HG03439 (cell line): Measurements from ENCODE around the gene TEX2.
A peak's percentile ranks its signal among the peaks of the same experiment; 100 is the strongest.

Source experiments
- ATAC-seq: cut with Tn5 transposase; IDR thresholded peaks from one replicate; pipeline ENCODE4 v1.9.1; 2021; ENCODE audit warnings: mild to moderate bottlenecking, moderate library complexity; ENCODE audit not compliant: unreplicated experiment

TEX2 gene

GRCh38 chr17:64269687-64270649 is 6.9 kb upstream of the TEX2 start:
- no peak for ATAC-seq

GRCh38 chr17:64264891-64265290 is 1.8 kb upstream of the TEX2 start:
- no peak for ATAC-seq

- peak; percentile 30 for ATAC-seq
These were observed 661 bp downstream of the TEX2 start for GRCh38 chr17:64262198-64262999.

- ATAC-seq, result no peak
These were observed 1.5 kb downstream of the TEX2 start for GRCh38 chr17:64261417-64262145.

- ATAC-seq, result no peak
These were observed 2.2 kb downstream of the TEX2 start for GRCh38 chr17:64260886-64261285.

- ATAC-seq, result no peak
These were observed 3.1 kb downstream of the TEX2 start for GRCh38 chr17:64259922-64260321.

GRCh38 chr17:64259426-64259825 is 3.6 kb downstream of the TEX2 start:
- ATAC-seq, result no peak

GRCh38 chr17:64256913-64257807 is 5.9 kb downstream of the TEX2 start:
- ATAC-seq, result no peak

- no peak for ATAC-seq
These were observed 7.3 kb downstream of the TEX2 start for GRCh38 chr17:64255764-64256163.

- ATAC-seq, result no peak
These were observed 8.3 kb downstream of the TEX2 start for GRCh38 chr17:64254755-64255154.

- ATAC-seq, result no peak
These were observed 9.6 kb downstream of the TEX2 start for GRCh38 chr17:64253470-64253869.

- ATAC-seq, result no peak
These were observed 10.2 kb downstream of the TEX2 start for GRCh38 chr17:64252831-64253230.

GRCh38 chr17:64250233-64250835 is 12.7 kb downstream of the TEX2 start:
- no peak for ATAC-seq

- no peak for ATAC-seq
These were observed 15.2 kb downstream of the TEX2 start for GRCh38 chr17:64247836-64248235.

- ATAC-seq, result no peak
These were observed 17.6 kb downstream of the TEX2 start for GRCh38 chr17:64245218-64246145.

- no peak for ATAC-seq
These were observed 18.9 kb downstream of the TEX2 start for GRCh38 chr17:64244165-64244564.

- ATAC-seq, result no peak
These were observed 19.7 kb downstream of the TEX2 start for GRCh38 chr17:64243340-64243739.

- ATAC-seq, result no peak
These were observed 20.4 kb downstream of the TEX2 start for GRCh38 chr17:64242633-64243032.
